Kidney (tissue), 14 donors: ENCODE data around the gene KIF4A. TPM values are rescaled to one million over a fixed set of nuclear protein-coding genes. Genes with fewer than 3 reads are reported as not detected.

Experiments
- DNase-seq, 5 donors: peaks; one replicate each; pipeline ENCODE4 v3.0.0-alpha.2; 2013 to 2020
- FAIRE-seq: peaks from 2 replicates; lab custom pipeline; 2012; peaks lifted over from hg19 to GRCh38; lab: Jason Lieb, UNC
- H3K27ac ChIP-seq, 2 donors: one replicate each; pipeline ENCODE4 v1.7.0; 2013; ENCODE audit warnings: low read depth in 2 of 2, low read length in 2 of 2, inconsistent platforms in 1 of 2
- H3K27me3 ChIP-seq: one replicate; pipeline ENCODE4 v1.7.1; 2013; ENCODE audit warnings: low read length, inconsistent platforms; ENCODE audit not compliant: control insufficient read depth, insufficient read depth
- H3K36me3 ChIP-seq, 3 donors: one replicate each; pipeline versions ENCODE4 v1.7.0 to v1.7.1; 2013; ENCODE audit warnings: low read length in 3 of 3, control low read depth in 1 of 3, inconsistent platforms in 1 of 3; ENCODE audit not compliant: insufficient read depth in 3 of 3, control insufficient read depth in 2 of 3
- H3K4me1 ChIP-seq, 3 donors: one replicate each; pipeline versions ENCODE4 v1.7.0 to v1.7.1; 2013; ENCODE audit warnings: low read length in 3 of 3, inconsistent platforms in 1 of 3, low read depth in 1 of 3; ENCODE audit not compliant: control insufficient read depth in 2 of 3, insufficient read depth in 2 of 3
- H3K4me3 ChIP-seq, 3 donors: one replicate each; pipeline versions ENCODE4 v1.7.0 to v1.8.1; 2013; ENCODE audit warnings: low read length in 3 of 3, control low read depth in 1 of 3, inconsistent platforms in 1 of 3
- H3K9ac ChIP-seq, 3 donors: one replicate each; pipeline versions ENCODE4 v1.7.0 to v1.7.1; 2013; ENCODE audit warnings: low read length in 3 of 3, control low read depth in 1 of 3, inconsistent platforms in 1 of 3
- H3K9me3 ChIP-seq, 3 donors: one replicate each; pipeline versions ENCODE4 v1.7.0 to v1.7.1; 2013; ENCODE audit warnings: low read length in 3 of 3, control low read depth in 1 of 3, inconsistent platforms in 1 of 3; ENCODE audit not compliant: control insufficient read depth in 2 of 3, insufficient read depth in 1 of 3
- CTCF ChIP-seq: IDR thresholded peaks from 3 replicates; pipeline ENCODE4 v1.5.1; 2012; ENCODE audit warnings: mild to moderate bottlenecking, moderate library complexity, borderline replicate concordance; ENCODE audit not compliant: insufficient read depth; ENCODE audit errors: extremely low read depth
- intact Hi-C: fragments of 100-400 bp; cut with DNase I; formaldehyde crosslinking; loops from one replicate; pipeline ENCODE4 v1.11.1; 2022
- polyA plus RNA-seq: library from polyadenylated mRNA; stranded (reverse); fragments of 350-450 nt; fragmentation: Illumina TruSeq; extraction: RNeasy Lipid Tissue Mini Kit (QIAGEN cat#74804); gene quantifications from one replicate; pipeline ENCODE4 v1.2.3, GENCODE V29; 2014; ENCODE audit warnings: low read depth, low replicate concordance; ENCODE audit not compliant: insufficient read depth
- total RNA-seq: library from RNA; stranded (reverse); fragmentation: NEBNext Ultra II Directional; extraction: Animal tissue kit (Norgen Biotek cat#: 25700); gene quantifications from one replicate; pipeline ENCODE4 v1.2.1, GENCODE V29; 2021
- donor health status: control.
- donor health status: control.
- donor health status: control.
- donor health status: control.
- donor health status: control.
- donor health status: DM: yes; HTN: yes; CAD: no.
- donor health status: Normal renal cell carcinoma (clear cell type).

Gene KIF4A
- total and polyA plus RNA-seq, 2 donors from 2014 or later, result 0.13 to 0.35 TPM

- Histone ChIP-seq H3K4me3 (no peak overlapping the region), H3K27me3 (no peaks in the 10 kb centered on the region), H3K36me3 (no peaks in the 10 kb centered on the region), H3K4me1 (no peaks in the 10 kb centered on the region), H3K27ac (no peak overlapping the region), H3K9me3 (no peaks in the 10 kb centered on the region), H3K9ac (no peak overlapping the region)
- TF ChIP-seq CTCF, result no peak
- DNase-seq (no peak), FAIRE-seq (no peak)
- intact Hi-C loops, result no loop called here
These were observed 32.2 kb upstream of the KIF4A start for GRCh38 chrX:70257423-70258288.

DNA sequence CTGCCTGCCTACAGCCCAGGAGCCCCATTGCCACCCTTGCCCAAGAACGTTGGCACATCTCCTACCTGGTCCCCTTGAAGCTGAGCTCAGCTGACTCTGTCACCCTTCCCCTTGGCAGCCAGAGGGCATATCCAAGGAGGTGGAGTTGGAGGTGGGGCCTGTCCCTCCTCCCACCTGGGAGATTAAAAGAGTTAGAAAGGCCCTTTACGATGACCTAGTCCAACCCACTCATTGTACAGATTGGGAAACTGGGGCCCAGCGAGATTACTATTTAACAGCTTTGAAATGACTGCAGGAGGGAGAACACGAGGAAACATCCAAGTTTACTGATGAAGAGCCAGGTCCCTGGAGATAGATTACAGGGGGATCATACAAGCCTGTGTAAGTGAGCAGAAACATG lies 29.8 kb upstream of the KIF4A start, which contains the start of gene P2RY4:
P2RY4 (minus strand) TSS at position 101 of the 400 bp plus-strand sequence. CDS start 580 bp downstream, outside the sequence.
- Histone ChIP-seq H3K36me3 (no peaks in the 10 kb centered on the region), H3K9me3 (no peaks in the 10 kb centered on the region), H3K27ac (no peak within 1 kb of the TSS), H3K4me1 (no peaks in the 10 kb centered on the region), H3K27me3 (no peaks in the 10 kb centered on the region), H3K4me3 (no peak within 1 kb of the TSS), H3K9ac (no peak within 1 kb of the TSS)
- intact Hi-C loops, result no loop called here
- no peak for FAIRE-seq
- no peak for TF ChIP-seq CTCF
- DNase-seq, result no peak

GRCh38 chrX:70262952-70263567 lies 26.8 kb upstream of the KIF4A start:
- no peaks in the 10 kb centered on the region for H3K4me1 ChIP-seq
- peak; percentile 32 for TF ChIP-seq CTCF
- no peaks in the 10 kb centered on the region for H3K9me3 ChIP-seq
- peak in 4 of 5 donors; percentile 27 to 55 (median 36) for DNase-seq
- no peaks in the 10 kb centered on the region for H3K36me3 ChIP-seq
- no peak overlapping the region for H3K27ac ChIP-seq
- FAIRE-seq, result no peak
- intact Hi-C loops, result no loop called here
- H3K9ac ChIP-seq, result no peak overlapping the region
- no peaks in the 10 kb centered on the region for H3K27me3 ChIP-seq
- H3K4me3 ChIP-seq, result no peak overlapping the region
